Thyroid gland (tissue), 4 donors: ENCODE measurements around the gene CHRNB2.

Source experiments
- POLR2A ChIP-seq, 2 donors: fragments of 450-650 bp; IDR thresholded peaks; one replicate each; pipeline ENCODE4 v1.6.1; 2017; ENCODE audit warnings: antibody characterized with exemption in 2 of 2, mild to moderate bottlenecking in 2 of 2, moderate library complexity in 1 of 2
- TF ChIP-seq, protein P1 (sequence below), 6 experiments: fragments of 200-600 bp in 3 of 6; fragments of 450-650 bp in 3 of 6; sonication (generic) in 3 of 6; IDR thresholded peaks; one replicate each; pipeline ENCODE4 v1.5.1; 2016 to 2019; ENCODE audit warnings: antibody characterized with exemption in 6 of 6, mild to moderate bottlenecking in 2 of 6, inconsistent platforms in 1 of 6, moderate library complexity in 1 of 6

DNA sequence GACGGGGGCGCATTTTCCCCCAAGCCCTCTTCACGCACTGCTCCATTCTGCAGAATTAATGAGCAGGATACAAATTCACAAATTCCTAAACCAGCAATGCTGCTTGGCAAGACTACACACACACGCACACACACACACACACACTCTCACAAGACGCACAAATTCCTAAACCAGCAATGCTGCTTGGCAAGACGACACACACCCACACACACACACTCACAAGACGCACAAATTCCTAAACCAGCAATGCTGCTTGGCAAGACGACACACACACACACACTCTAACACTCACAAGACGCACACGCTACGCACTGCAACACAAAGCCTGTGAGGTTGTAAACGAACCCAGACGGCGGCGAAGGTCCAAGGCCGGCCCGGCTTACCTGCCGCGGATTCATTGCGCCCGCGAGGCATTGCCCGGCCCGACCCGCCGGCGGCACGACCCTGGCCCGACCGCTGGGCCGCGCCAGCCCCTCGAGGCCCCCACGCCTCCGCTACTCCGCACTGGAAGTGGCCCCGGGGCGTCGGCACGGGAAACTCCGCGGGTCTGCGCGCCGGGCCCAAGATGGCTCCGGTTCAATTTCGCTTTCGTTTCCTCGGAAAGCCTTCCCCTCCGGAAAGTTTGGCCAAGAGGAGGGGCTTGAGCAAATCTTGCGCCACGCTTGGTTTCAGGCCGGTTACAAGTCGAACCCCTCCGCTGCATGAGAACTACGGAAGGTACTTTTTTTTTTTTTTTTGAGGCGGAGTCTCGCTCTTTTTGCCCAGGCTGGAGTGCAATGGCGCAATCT, 40.2 kb downstream of the CHRNB2 start, which contains the start of gene ADAR:
- TF ChIP-seq, protein P1, sequence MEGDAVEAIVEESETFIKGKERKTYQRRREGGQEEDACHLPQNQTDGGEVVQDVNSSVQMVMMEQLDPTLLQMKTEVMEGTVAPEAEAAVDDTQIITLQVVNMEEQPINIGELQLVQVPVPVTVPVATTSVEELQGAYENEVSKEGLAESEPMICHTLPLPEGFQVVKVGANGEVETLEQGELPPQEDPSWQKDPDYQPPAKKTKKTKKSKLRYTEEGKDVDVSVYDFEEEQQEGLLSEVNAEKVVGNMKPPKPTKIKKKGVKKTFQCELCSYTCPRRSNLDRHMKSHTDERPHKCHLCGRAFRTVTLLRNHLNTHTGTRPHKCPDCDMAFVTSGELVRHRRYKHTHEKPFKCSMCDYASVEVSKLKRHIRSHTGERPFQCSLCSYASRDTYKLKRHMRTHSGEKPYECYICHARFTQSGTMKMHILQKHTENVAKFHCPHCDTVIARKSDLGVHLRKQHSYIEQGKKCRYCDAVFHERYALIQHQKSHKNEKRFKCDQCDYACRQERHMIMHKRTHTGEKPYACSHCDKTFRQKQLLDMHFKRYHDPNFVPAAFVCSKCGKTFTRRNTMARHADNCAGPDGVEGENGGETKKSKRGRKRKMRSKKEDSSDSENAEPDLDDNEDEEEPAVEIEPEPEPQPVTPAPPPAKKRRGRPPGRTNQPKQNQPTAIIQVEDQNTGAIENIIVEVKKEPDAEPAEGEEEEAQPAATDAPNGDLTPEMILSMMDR (IDR thresholded peaks at IDR 0.05) = no peak
- peak in 1 of 2 donors; percentile 69 for TF ChIP-seq POLR2A (IDR thresholded peaks at IDR 0.05)
